ENCODE measurements around the gene MAGT1. TPM values are rescaled to one million over a fixed set of nuclear protein-coding genes. Genes with fewer than 3 reads are reported as not detected.
"Not testable (repeated sequence)": the region's sequence is repeated elsewhere in the genome, so short reads cannot be mapped to it uniquely, and the experiment has no call there.

MAGT1 gene
- total RNA-seq, result 55.9 and 59.0 TPM in 2 replicates
- long read RNA-seq, full-length matches to known transcripts, result 24 of 54 reads
- long read RNA-seq, partial matches to known transcripts, result 4 of 54 reads
- long read RNA-seq, other reads (novel, unspliced or antisense), result 26 of 54 reads

DNA sequence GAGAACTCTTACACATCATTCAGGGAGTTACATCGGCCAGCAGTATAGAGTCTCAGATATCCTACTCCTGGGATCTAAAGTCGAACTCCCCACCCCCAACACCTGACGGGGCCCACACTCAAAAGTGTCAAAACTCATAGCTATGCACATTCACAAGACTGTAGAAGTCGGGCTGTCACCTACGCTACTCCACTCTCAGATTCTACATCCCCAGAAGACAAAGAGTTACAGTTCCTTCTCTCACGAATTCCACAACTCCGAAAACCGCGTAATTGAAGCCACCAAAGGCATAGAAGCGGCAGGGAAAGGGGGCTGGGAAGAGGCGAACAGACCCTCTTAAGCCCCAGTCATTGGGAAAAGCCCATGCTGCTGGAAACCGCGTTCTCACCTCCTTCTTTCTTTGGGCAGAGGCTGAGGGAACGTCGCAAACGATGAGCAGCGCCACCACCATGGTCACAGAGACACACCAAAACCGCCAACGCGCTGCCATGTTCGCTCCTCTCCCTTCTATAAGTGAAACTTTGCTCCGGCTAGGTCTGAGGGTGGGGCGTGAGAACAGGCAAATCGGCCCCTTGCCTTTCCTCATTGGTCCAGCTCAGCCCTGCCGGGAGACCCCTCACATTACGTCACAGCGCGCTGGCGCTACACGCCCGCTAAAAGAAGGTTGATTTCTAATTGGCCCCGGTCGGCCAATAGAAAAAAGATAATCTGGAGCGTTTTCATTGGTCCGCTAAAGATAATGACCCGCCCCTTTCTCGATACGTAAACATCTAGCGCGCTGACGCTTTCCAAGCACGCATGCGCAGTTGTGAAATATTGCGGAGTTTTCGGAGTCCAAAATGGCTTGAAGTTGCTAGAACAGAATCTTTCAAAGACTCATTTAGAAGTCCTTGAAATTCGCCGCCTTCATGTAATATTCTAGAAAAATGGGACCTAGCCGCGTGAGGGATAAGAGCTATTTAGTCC is at the start of gene MAGT1:
Gene MAGT1, minus strand, starts transcription at position 515 of the 966 bp plus-strand sequence. Its CDS starts 25 bp downstream, at position 490.
- H3K27me3 Mint-ChIP-seq, result no peaks in the 10 kb centered on the region
- H3K27ac Mint-ChIP-seq, result peak within 1 kb of the TSS; percentile 98
- peaks cover 14% of the 10 kb centered on the region for H3K9me3 Mint-ChIP-seq (ENCODE audit: low read depth)
- peak within 1 kb of the TSS; percentile 93 for H3K4me3 Mint-ChIP-seq (ENCODE audit: low read depth)
- TF ChIP-seq, protein P1, sequence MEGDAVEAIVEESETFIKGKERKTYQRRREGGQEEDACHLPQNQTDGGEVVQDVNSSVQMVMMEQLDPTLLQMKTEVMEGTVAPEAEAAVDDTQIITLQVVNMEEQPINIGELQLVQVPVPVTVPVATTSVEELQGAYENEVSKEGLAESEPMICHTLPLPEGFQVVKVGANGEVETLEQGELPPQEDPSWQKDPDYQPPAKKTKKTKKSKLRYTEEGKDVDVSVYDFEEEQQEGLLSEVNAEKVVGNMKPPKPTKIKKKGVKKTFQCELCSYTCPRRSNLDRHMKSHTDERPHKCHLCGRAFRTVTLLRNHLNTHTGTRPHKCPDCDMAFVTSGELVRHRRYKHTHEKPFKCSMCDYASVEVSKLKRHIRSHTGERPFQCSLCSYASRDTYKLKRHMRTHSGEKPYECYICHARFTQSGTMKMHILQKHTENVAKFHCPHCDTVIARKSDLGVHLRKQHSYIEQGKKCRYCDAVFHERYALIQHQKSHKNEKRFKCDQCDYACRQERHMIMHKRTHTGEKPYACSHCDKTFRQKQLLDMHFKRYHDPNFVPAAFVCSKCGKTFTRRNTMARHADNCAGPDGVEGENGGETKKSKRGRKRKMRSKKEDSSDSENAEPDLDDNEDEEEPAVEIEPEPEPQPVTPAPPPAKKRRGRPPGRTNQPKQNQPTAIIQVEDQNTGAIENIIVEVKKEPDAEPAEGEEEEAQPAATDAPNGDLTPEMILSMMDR (IDR thresholded peaks at IDR 0.05; ENCODE audit: unreplicated experiment), result no peak
- H3K4me1 Mint-ChIP-seq (ENCODE audit: low read depth), result peaks cover 7% of the 10 kb centered on the region
- peak; percentile 72 for DNase-seq (ENCODE audit: low spot score, unreplicated experiment)
- H3K36me3 Mint-ChIP-seq (ENCODE audit: insufficient read depth), result no peaks in the 10 kb centered on the region

DNA sequence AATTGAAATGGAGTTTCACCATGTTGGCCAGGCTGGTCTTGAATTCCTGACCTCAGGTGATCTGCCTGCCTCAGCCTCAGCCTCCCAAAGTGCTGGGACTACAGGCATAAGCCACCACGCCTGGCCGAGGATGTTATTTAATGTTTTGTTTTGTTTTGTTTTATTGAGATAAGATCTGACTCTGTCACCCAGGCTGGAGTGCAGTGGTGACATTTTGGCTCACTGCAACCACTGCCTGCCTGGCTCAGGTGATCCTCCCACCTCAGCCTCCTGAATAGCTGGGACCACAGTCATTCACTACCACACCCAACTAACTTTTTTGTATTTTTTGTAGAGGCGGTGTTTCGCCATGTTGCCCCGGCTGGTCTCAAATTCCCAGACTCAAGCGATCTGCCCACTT is 49.8 kb upstream of the MAGT1 start:
- not testable (repeated sequence) for DNase-seq (ENCODE audit: low spot score, unreplicated experiment); H3K27me3 Mint-ChIP-seq

DNA sequence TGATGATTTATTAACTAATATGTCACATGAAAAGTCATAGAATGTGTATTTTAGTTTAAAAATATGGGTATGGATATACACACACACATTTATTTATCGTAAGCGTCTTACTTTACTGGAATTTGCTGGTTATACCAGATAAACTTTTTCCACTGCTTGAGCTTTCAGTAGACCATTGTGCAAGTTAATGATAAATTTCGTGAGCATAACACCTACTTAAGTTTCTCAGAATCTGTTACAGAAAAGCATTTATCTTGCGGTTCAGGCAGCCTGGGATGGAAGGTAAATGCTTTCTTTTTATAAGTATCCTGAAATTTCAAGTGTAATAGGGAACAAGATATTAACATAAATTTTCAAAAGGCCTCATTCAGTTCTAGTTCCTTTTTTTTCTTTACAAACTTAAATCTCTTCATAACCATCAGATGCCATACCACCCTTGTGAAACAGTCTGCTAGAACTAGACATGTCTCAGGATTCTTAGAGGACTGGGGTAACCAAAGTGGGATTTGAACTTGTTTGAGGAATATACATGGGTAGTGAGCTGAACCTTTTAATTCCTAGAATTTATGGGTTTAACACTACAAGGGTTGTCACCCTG is 42.9 kb upstream of the MAGT1 start:
- H3K4me3 Mint-ChIP-seq (ENCODE audit: low read depth), result no peak overlapping the region
- TF ChIP-seq, protein P1 (IDR thresholded peaks at IDR 0.05; ENCODE audit: unreplicated experiment), result no peak

More for the DNA sequence above, 49.8 kb upstream of the MAGT1 start:
- H3K27ac Mint-ChIP-seq; H3K4me3 Mint-ChIP-seq (ENCODE audit: low read depth); H3K36me3 Mint-ChIP-seq (ENCODE audit: insufficient read depth); H3K4me1 Mint-ChIP-seq (ENCODE audit: low read depth); H3K9me3 Mint-ChIP-seq (ENCODE audit: low read depth): not testable (repeated sequence)

DNA sequence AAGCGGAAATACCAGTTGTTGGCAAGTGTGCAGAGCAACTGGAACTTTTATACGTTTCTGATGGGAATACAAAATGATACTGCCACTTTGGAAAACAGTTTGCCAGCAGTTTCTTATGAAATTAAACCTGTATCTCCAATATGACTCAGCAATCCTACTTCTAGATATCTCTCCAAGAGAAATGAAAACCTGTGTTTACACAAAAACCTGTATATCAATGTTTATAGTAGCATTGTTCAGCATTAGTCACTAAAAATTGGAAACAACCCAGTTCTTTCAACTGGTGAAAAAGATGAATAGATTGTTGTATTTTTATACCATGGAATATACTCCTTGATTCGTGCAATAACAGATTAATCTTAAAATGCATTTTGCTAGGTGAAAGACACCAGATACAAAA is 42.1 kb upstream of the MAGT1 start:
- peaks cover 2% of the 10 kb centered on the region for H3K36me3 Mint-ChIP-seq (ENCODE audit: insufficient read depth)
- H3K9me3 Mint-ChIP-seq (ENCODE audit: low read depth), result peaks cover 7% of the 10 kb centered on the region
- no peaks in the 10 kb centered on the region for H3K4me1 Mint-ChIP-seq (ENCODE audit: low read depth)
- no peak overlapping the region for H3K4me3 Mint-ChIP-seq (ENCODE audit: low read depth)
- no peaks in the 10 kb centered on the region for H3K27me3 Mint-ChIP-seq
- TF ChIP-seq, protein P1 (IDR thresholded peaks at IDR 0.05; ENCODE audit: unreplicated experiment), result no peak
- no peak for DNase-seq (ENCODE audit: low spot score, unreplicated experiment)
- H3K27ac Mint-ChIP-seq, result no peak overlapping the region

More for the DNA sequence above, 42.9 kb upstream of the MAGT1 start:
- Mint-ChIP-seq H3K4me1 (ENCODE audit: low read depth) (no peaks in the 10 kb centered on the region), H3K9me3 (ENCODE audit: low read depth) (peaks cover 3% of the 10 kb centered on the region), H3K36me3 (ENCODE audit: insufficient read depth) (no peaks in the 10 kb centered on the region), H3K27ac (no peak overlapping the region), H3K27me3 (no peaks in the 10 kb centered on the region)
- DNase-seq (ENCODE audit: low spot score, unreplicated experiment), result no peak

DNA sequence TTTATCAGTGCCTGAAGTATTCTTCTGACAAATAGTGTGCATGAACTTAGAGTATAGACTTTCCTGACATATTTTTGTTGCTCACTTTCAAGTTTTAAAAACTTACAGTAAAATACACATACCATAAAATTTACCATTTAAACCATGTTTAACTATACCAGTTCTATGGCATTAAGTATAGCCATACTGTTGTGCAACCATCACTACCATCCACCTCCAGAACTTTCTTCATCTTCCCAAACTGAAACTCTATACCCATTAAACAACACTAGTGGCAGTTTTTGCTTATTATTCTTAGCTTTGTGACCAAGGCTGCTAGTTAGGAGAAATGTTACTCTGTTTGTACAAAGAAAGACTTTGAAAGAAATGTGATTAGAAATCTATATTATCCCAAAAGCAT is 41.1 kb upstream of the MAGT1 start:
- DNase-seq (ENCODE audit: low spot score, unreplicated experiment), result no peak
- TF ChIP-seq, protein P1 (IDR thresholded peaks at IDR 0.05; ENCODE audit: unreplicated experiment), result no peak
- H3K9me3 Mint-ChIP-seq (ENCODE audit: low read depth), result peaks cover 7% of the 10 kb centered on the region
- H3K4me1 Mint-ChIP-seq (ENCODE audit: low read depth), result no peaks in the 10 kb centered on the region
- H3K27ac Mint-ChIP-seq, result no peak overlapping the region
- H3K27me3 Mint-ChIP-seq, result no peaks in the 10 kb centered on the region
- H3K4me3 Mint-ChIP-seq (ENCODE audit: low read depth), result no peak overlapping the region
- H3K36me3 Mint-ChIP-seq (ENCODE audit: insufficient read depth), result peaks cover 2% of the 10 kb centered on the region

All from progenitor cell of endocrine pancreas (in vitro differentiated cells).